ENCODE data around the gene TUBD1. TPM values are rescaled to one million over a fixed set of nuclear protein-coding genes. Genes with fewer than 3 reads are reported as not detected.
"Not testable (repeated sequence)": the region's sequence is repeated elsewhere in the genome, so short reads cannot be mapped to it uniquely, and the experiment has no call there.

The TUBD1 gene
- total RNA-seq, 1 donor from 2014 or later, result 6.2 TPM

- ATAC-seq (peak; percentile 54), DNase-seq (ENCODE audit: low spot score) (peak; percentile 77)
These were observed 46.9 kb downstream of the TUBD1 start for GRCh38 chr17:59845595-59846393.

- ATAC-seq, result no peak
- DNase-seq (ENCODE audit: low spot score), result peak; percentile 39
These were observed 47.7 kb downstream of the TUBD1 start for GRCh38 chr17:59844884-59845594.

GRCh38 chr17:59842901-59843652, 49.7 kb downstream of the TUBD1 start:
- peak; percentile 7 for ATAC-seq
- DNase-seq (ENCODE audit: low spot score), result peak; percentile 66

GRCh38 chr17:59841882-59842263, 50.9 kb downstream of the TUBD1 start:
- not testable (repeated sequence) for DNase-seq (ENCODE audit: low spot score); ATAC-seq

GRCh38 chr17:59841091-59841881, 51.5 kb downstream of the TUBD1 start:
- DNase-seq (ENCODE audit: low spot score); ATAC-seq: not testable (repeated sequence)

GRCh38 chr17:59840329-59841090, 52.2 kb downstream of the TUBD1 start:
- DNase-seq (ENCODE audit: low spot score) (no peak), ATAC-seq (no peak)

GRCh38 chr17:59839651-59840328, 53.0 kb downstream of the TUBD1 start:
- DNase-seq (ENCODE audit: low spot score) (no peak), ATAC-seq (peak; percentile 32)

- no peak for ATAC-seq
- DNase-seq (ENCODE audit: low spot score), result no peak
These were observed 54.5 kb downstream of the TUBD1 start for GRCh38 chr17:59838052-59838916.

- ATAC-seq, result peak; percentile 69
- DNase-seq (ENCODE audit: low spot score), result peak; percentile 77
These were observed 55.3 kb downstream of the TUBD1 start for GRCh38 chr17:59837308-59838051.

- ATAC-seq (no peak), DNase-seq (ENCODE audit: low spot score) (no peak)
These were observed 59.8 kb downstream of the TUBD1 start for GRCh38 chr17:59832883-59833379.

- no peak for DNase-seq (ENCODE audit: low spot score)
- ATAC-seq, result no peak
These were observed 61.8 kb downstream of the TUBD1 start for GRCh38 chr17:59830846-59831486.

- DNase-seq (ENCODE audit: low spot score), result no peak
- ATAC-seq, result no peak
These were observed 62.6 kb downstream of the TUBD1 start for GRCh38 chr17:59830007-59830630.

GRCh38 chr17:59829217-59830006, 63.3 kb downstream of the TUBD1 start:
- DNase-seq (ENCODE audit: low spot score) (no peak), ATAC-seq (peak; percentile 88)

- not testable (repeated sequence) for DNase-seq (ENCODE audit: low spot score)
- peak; percentile 38 for ATAC-seq
These were observed 63.9 kb downstream of the TUBD1 start for GRCh38 chr17:59828819-59829216.

- DNase-seq (ENCODE audit: low spot score), result no peak
- no peak for ATAC-seq
These were observed 64.3 kb downstream of the TUBD1 start for GRCh38 chr17:59828478-59828760.
